Hepatocyte (in vitro differentiated cells): ENCODE results near the gene FOXO3.

Source experiments
- CTCF ChIP-seq: fragments of 200-600 bp; sonication (generic); IDR thresholded peaks from 2 replicates; pipeline ENCODE4 v1.5.1; 2016; ENCODE audit warnings: antibody characterized with exemption, mild to moderate bottlenecking; ENCODE audit not compliant: poor library complexity
- EZH2 ChIP-seq: fragments of 200-600 bp; sonication (generic); IDR thresholded peaks from 2 replicates; pipeline ENCODE4 v1.6.1; 2016; ENCODE audit warnings: antibody characterized with exemption, mild to moderate bottlenecking, borderline replicate concordance
- EZH2phosphoT487 ChIP-seq: fragments of 200-600 bp; sonication (generic); IDR thresholded peaks from one replicate; pipeline ENCODE4 v1.6.1; 2018; ENCODE audit warnings: antibody characterized with exemption, mild to moderate bottlenecking, low read depth, moderate library complexity; ENCODE audit not compliant: unreplicated experiment, severe bottlenecking

GRCh38 chr6:108561742-108562502, 1.2 kb downstream of the FOXO3 start:
- no peak for TF ChIP-seq CTCF
- TF ChIP-seq EZH2 = no peak
- no peak for TF ChIP-seq EZH2phosphoT487
